Sigmoid colon (tissue), 7 donors: ENCODE results near the gene PPP2R2C. TPM values are rescaled to one million over a fixed set of nuclear protein-coding genes. Genes with fewer than 3 reads are reported as not detected.

Experiments used
- DNase-seq: peaks from one replicate; pipeline ENCODE4 v3.0.0-alpha.2; 2019
- H3K27ac ChIP-seq, 4 donors: fragments of 200-600 bp; sonication (generic); one replicate each; pipeline ENCODE4 v1.5.1; 2016 to 2019; ENCODE audit warnings: mild to moderate bottlenecking in 1 of 4
- H3K27me3 ChIP-seq, 3 donors: fragments of 200-600 bp; sonication (generic); one replicate each; pipeline ENCODE4 v1.5.1; 2019; ENCODE audit warnings: mild to moderate bottlenecking in 1 of 3
- H3K36me3 ChIP-seq, 4 donors: fragments of 200-600 bp; sonication (generic); one replicate each; pipeline ENCODE4 v1.5.1; 2016 to 2019
- H3K4me1 ChIP-seq, 4 donors: fragments of 200-600 bp; sonication (generic); one replicate each; pipeline ENCODE4 v1.5.1; 2017 to 2019
- H3K4me3 ChIP-seq, 4 donors: fragments of 200-600 bp; sonication (generic); one replicate each; pipeline ENCODE4 v1.5.1; 2017 to 2019; ENCODE audit warnings: mild to moderate bottlenecking in 2 of 4, moderate library complexity in 1 of 4
- H3K9me3 ChIP-seq, 4 donors: fragments of 200-600 bp in 3 of 4; sonication (generic) in 3 of 4; one replicate each; pipeline versions ENCODE4 v1.5.1 to v1.6.1; 2013 to 2019
- EP300 ChIP-seq, 4 donors: sonication (generic); formaldehyde crosslinking; IDR thresholded peaks; one replicate each; pipeline ENCODE4 v1.6.1; 2017; ENCODE audit warnings: antibody characterized with exemption in 4 of 4
- POLR2A ChIP-seq, 2 donors: fragments of 450-650 bp; IDR thresholded peaks; one replicate each; pipeline ENCODE4 v1.6.1; 2016; ENCODE audit warnings: antibody characterized with exemption in 2 of 2, mild to moderate bottlenecking in 2 of 2, moderate library complexity in 2 of 2
- POLR2AphosphoS5 ChIP-seq, 4 donors: sonication (generic); formaldehyde crosslinking; IDR thresholded peaks; one replicate each; pipeline ENCODE4 v1.6.1; 2017; ENCODE audit warnings: antibody characterized with exemption in 4 of 4
- WGBS, 2 donors: extraction: QIAGEN DNeasy Blood & Tissue Kit; methylation state at CpG; one replicate each; pipeline ENCODE4 v1.1.7; 2013; 5-methylcytosine and 5-hydroxymethylcytosine counted together
- intact Hi-C: fragments of 100-400 bp; cut with DNase I; formaldehyde crosslinking; loops from one replicate; pipeline ENCODE4 v1.15.1; 2023
- polyA plus RNA-seq, 3 donors: library from polyadenylated mRNA; stranded (reverse); fragments of 200-250 nt; gene quantifications; one replicate each; pipeline ENCODE4 v1.2.3, GENCODE V29; 2013
- total RNA-seq, 4 donors: library from RNA; depleted of rRNA; stranded (reverse); fragments of >200 nt; gene quantifications; one replicate each; pipeline ENCODE4 v1.1.0, GENCODE V29; 2016
- TF ChIP-seq, protein P1 (sequence below), 4 experiments: fragments of 450-650 bp in 3 of 4; fragments of 200-600 bp in 1 of 4; IDR thresholded peaks; one replicate each; pipeline ENCODE4 v1.5.1; 2016 to 2019; ENCODE audit warnings: antibody characterized with exemption in 4 of 4, mild to moderate bottlenecking in 3 of 4, moderate library complexity in 2 of 4
- donor health status: healthy with polysubstance abuse.
- donor health status: Bipolar disorder and iron deficiency.
- donor health status: healthy.

The PPP2R2C gene
- total and polyA plus RNA-seq, 7 donors: 0.49 to 2.8 (median 1.1) TPM; not detected in 2

DNA sequence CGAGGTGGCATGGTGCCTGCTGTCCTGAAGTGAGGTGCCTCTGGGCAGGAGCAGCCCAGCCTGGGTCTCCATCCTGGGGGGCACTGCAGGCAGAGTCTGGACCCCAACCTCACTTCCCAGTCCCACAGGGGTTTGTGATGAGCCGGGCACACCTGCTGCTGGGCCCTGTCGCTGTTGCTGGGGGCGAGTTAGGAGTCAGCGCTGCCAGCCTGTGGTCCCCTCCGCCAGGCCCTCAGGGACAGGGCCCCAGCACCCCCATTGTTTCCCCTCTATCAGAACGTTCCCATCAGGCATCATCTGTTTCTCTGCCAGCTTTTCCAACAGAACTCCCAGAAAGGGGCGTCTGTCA is 179.3 kb downstream of the PPP2R2C start:
- TF ChIP-seq, protein P1, sequence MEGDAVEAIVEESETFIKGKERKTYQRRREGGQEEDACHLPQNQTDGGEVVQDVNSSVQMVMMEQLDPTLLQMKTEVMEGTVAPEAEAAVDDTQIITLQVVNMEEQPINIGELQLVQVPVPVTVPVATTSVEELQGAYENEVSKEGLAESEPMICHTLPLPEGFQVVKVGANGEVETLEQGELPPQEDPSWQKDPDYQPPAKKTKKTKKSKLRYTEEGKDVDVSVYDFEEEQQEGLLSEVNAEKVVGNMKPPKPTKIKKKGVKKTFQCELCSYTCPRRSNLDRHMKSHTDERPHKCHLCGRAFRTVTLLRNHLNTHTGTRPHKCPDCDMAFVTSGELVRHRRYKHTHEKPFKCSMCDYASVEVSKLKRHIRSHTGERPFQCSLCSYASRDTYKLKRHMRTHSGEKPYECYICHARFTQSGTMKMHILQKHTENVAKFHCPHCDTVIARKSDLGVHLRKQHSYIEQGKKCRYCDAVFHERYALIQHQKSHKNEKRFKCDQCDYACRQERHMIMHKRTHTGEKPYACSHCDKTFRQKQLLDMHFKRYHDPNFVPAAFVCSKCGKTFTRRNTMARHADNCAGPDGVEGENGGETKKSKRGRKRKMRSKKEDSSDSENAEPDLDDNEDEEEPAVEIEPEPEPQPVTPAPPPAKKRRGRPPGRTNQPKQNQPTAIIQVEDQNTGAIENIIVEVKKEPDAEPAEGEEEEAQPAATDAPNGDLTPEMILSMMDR (IDR thresholded peaks at IDR 0.05): no peak
- TF ChIP-seq POLR2A (IDR thresholded peaks at IDR 0.05): no peak
- TF ChIP-seq EP300 (IDR thresholded peaks at IDR 0.05): no peak
- no peak for TF ChIP-seq POLR2AphosphoS5 (IDR thresholded peaks at IDR 0.05)
- H3K9me3 ChIP-seq: no peaks in the 10 kb centered on the region
- H3K4me3 ChIP-seq: no peak overlapping the region
- no peak overlapping the region for H3K27ac ChIP-seq
- DNase-seq: no peak
- H3K4me1 ChIP-seq: peaks cover 0 to under 1% (median 0%) of the 10 kb centered on the region in 4 donors
- H3K36me3 ChIP-seq: peaks cover 42 to 96% (median 65%) of the 10 kb centered on the region in 4 donors
- intact Hi-C loops: no loop called here
- 91 to 92% methylated on average over 8 of the region's 8 CpGs for WGBS, 2 donors
- H3K27me3 ChIP-seq: no peaks in the 10 kb centered on the region

DNA sequence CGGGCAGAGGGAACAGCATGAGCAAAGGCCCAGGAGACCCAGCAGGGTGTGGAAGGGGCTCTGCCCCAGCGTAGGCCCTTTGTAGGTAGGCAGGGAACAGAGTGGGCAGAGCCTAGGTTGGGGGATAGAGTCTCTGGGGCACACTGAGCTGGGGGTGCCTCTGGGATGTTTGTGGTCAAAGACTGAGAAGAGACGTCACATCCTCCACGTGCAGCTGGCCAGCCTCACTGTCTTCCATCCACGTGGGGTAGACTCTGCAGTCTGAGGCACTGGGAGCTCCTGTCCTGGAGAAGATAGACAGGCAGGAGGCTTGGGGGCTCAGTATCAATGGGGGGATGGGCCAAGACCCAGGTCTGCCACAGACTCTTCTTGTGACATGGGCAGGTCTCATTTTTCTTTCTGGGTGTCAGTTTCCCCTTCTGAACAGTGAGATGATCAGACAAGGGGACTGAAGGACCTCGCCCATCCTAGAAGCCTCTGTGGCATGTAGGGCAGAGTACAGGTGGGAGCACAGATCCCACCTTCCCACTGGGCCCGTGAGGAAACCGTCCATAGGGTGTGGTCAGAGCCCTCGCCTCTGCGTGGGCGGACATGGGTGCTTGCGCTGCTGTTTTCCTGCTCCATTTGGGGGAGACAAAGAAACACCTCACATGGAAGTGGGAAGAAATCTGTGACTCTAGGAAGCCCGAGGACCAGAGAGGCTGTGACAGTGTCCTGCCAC is 179.9 kb downstream of the PPP2R2C start:
- Histone ChIP-seq H3K4me1 (no peaks in the 10 kb centered on the region), H3K27ac (no peak overlapping the region), H3K4me3 (no peak overlapping the region), H3K36me3 (peaks cover 48 to 100% (median 67%) of the 10 kb centered on the region in 4 donors), H3K27me3 (no peaks in the 10 kb centered on the region), H3K9me3 (no peaks in the 10 kb centered on the region)
- TF ChIP-seq POLR2A (IDR thresholded peaks at IDR 0.05) (no peak), EP300 (IDR thresholded peaks at IDR 0.05) (no peak), POLR2AphosphoS5 (IDR thresholded peaks at IDR 0.05) (no peak)
- TF ChIP-seq, protein P1 (IDR thresholded peaks at IDR 0.05): no peak
- DNase-seq: no peak
- intact Hi-C loops: no loop called here
- WGBS, 2 donors: 83 to 85% methylated on average over 13 of the region's 13 CpGs

DNA sequence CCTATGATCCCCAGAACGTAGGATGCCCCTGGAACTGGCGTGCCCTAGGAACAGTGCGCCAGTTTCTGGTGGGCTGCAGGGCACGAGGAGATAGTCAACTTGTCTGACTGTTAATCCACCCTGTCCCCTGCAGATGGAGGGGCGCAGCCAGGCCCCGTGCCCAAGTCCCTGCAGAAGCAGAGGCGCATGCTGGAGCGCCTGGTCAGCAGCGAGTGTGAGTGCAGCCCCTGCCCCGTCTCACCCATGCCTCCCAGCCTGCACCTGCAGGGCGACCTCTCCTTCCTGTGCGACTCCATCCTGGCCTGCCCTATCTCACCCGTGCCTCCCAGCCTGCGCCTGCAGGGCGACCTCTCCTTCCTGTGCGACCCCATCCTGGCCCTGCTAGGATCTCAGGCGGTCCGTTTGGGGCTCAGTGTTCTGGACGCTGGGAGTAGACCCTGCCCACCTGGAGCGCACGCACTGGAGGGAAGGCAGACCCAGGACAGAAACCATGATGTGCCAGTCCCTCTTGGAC is 180.6 kb downstream of the PPP2R2C start:
- Histone ChIP-seq H3K27ac (no peak overlapping the region), H3K4me1 (no peaks in the 10 kb centered on the region), H3K27me3 (no peaks in the 10 kb centered on the region), H3K4me3 (no peak overlapping the region), H3K9me3 (no peaks in the 10 kb centered on the region), H3K36me3 (peaks cover 55 to 100% (median 71%) of the 10 kb centered on the region in 4 donors)
- WGBS, 2 donors: 88 to 90% methylated on average over 21 of the region's 21 CpGs
- TF ChIP-seq, protein P1 (IDR thresholded peaks at IDR 0.05): no peak
- no peak for TF ChIP-seq POLR2A (IDR thresholded peaks at IDR 0.05)
- TF ChIP-seq EP300 (IDR thresholded peaks at IDR 0.05): no peak
- no peak for TF ChIP-seq POLR2AphosphoS5 (IDR thresholded peaks at IDR 0.05)
- DNase-seq: peak; percentile 64
- intact Hi-C loops: no loop called here

DNA sequence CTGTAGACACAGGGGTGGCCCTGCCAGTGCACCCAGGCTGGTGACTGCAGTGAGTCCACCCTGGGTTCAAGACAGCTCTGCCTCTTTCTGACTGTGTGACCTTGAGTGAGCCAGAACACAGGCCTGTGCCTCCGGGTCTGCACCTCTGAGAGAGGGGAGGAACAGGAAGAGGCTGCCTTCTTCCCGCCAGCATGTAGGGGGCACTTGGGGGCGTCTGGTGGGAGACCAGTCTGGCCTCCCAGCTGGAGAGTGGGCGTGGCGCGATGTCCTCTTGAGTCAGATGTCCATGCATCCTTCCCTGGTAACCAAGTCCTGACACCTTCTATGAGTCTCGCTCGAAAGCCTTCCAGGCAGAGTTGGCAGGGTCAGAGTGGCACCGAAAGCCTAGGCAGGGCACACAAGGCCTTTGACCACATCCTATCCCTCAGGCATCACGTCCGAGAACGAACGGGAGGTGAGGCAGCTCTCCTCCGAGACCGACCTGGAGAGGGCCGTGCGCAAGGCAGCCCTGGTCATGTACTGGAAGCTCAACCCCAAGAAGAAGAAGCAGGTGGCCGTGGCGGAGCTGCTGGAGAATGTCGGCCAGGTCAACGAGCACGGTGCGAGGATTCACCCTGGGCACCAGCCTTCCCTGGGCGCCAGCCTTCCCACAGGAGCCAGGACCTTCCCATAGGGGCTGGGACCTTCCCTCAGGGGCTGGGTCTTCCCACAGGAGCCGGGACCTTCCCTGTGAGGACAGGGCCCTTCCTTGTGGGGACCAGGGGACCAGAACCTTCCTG is 181.5 kb downstream of the PPP2R2C start:
- H3K9me3 ChIP-seq: no peaks in the 10 kb centered on the region
- no peak overlapping the region for H3K27ac ChIP-seq
- H3K4me1 ChIP-seq: no peaks in the 10 kb centered on the region
- 90 to 91% methylated on average over 25 of the region's 25 CpGs for WGBS, 2 donors
- H3K27me3 ChIP-seq: no peaks in the 10 kb centered on the region
- intact Hi-C loops: no loop called here
- no peak overlapping the region for H3K4me3 ChIP-seq
- TF ChIP-seq POLR2A (IDR thresholded peaks at IDR 0.05) (no peak), EP300 (IDR thresholded peaks at IDR 0.05) (no peak), POLR2AphosphoS5 (IDR thresholded peaks at IDR 0.05) (no peak)
- TF ChIP-seq, protein P1 (IDR thresholded peaks at IDR 0.05): no peak
- peaks cover 53 to 97% (median 68%) of the 10 kb centered on the region in 4 donors for H3K36me3 ChIP-seq
- DNase-seq: peak; percentile 57
